CD4-positive, alpha-beta T cell treated with Interleukin-6 at 100 ng/mL for 8 hours (primary cell): Measurements from ENCODE around the gene AKT2.

ENCODE experiments used
- DNase-seq: peaks from one replicate; pipeline ENCODE4 v3.0.0-alpha.2; 2020; ENCODE audit warnings: mixed read lengths, low spot score

Gene AKT2

DNA sequence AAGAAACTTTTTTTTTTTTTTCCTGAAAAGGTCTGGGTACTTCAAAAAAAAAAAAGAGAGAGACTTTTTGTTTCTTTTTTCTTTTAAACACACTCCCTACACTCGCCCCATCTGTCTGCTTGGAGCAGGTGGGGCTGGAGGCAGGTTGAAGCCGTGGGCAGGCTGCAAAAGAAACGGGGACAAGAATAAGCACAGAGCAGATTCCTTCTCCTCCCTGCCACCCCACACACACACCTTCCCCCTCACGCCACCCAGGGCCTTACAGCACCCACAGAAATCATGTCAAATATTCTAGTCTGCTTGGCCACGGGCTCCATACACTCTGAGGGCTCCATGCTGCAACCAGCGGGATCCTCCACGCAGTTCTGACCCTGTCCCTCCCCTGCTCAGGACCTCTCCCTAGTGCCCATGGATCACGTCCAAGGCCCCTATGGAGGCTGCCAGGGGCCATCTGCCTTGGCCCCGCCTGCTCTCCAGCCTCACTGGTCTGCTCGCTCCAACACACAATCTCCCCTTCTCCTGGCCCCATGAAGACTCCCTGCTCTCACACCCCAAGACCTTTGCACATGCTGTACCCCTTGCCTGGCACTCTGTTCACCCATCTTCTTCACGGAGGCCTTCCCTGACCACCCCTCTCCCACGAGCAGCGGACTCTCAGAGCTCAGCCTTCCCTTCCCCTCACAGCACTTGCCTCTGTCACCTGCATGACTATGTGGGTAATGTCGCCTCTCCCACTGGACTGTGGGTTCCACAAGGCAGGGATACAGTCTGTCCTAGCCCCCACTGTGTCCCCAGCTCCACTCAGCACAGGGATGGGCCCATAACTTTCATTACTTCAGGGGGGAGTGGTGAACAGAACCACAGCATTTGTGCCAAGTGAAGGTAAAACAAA is 11.4 kb downstream of the AKT2 start:
- DNase-seq: no peak

DNA sequence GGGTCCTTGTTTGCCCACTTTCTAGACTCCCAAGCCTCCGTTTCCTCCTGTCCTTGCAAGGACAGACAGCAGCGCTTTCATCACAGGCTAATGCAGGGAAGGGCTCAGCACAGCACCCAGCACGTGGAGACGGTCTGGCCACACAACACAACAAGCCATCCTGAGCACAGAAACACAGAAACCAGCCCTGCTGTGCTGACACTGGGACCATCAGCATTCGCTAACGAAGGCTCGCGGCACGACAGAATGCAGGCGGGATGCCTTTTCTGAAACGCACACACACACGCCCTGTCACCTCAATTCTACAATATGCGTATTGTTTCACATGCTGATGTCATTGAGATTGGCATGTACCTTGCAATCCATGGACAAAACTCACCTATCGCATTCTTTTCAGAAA is 12.9 kb downstream of the AKT2 start:
- DNase-seq: no peak

DNA sequence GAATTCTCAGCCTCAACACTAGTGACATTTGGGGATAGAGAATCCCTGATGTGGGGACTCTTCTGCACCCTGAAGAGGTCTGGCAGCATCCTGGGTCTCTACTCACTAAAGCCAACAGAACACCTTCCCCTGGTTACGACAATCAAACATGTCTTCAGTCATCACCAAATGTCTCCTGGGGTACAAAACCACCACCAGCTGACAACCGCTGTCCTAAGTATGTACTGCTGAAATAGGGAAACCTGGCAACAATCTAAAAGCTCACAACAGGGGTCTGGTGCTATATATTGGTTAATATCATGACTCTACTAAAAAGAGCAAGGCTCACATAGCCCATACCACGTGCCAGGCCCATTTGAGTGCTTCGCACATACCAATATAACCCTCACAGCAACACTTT is 13.4 kb downstream of the AKT2 start:
- no peak for DNase-seq

DNA sequence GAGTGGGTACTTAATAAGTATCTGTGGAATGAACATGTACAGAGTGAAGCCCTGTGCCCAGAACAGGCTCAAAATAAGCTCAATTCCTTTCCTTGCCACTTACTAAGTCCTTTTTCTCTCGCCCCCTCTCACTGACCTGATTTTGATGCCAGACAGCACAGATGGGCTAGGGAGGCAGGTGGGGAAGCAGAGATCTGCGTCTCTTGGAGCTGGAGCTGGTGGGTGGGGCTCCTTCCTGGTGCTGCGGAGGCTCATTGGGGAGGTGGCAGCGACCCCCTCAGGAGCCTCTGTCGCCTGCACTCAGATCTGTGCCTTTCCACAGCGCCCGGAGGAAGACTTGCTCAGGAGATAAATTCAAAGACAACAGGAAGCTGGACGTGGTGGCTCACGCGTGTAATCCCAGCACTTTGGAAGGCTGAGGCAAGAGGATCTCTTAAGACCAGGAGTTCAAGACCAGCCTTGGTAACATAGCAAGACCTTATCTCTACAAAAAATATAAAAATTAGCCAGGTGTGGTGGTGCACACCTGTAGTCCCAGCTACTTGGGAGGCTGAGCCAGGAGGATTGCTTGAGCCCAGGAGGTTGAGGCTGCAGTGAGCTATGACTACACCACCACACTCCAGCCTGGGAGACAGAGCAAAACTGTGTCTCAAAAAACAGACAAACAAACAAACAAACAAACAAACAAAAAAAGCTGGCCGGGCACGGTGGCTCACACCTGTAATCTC is 14.6 kb downstream of the AKT2 start:
- no peak for DNase-seq

DNA sequence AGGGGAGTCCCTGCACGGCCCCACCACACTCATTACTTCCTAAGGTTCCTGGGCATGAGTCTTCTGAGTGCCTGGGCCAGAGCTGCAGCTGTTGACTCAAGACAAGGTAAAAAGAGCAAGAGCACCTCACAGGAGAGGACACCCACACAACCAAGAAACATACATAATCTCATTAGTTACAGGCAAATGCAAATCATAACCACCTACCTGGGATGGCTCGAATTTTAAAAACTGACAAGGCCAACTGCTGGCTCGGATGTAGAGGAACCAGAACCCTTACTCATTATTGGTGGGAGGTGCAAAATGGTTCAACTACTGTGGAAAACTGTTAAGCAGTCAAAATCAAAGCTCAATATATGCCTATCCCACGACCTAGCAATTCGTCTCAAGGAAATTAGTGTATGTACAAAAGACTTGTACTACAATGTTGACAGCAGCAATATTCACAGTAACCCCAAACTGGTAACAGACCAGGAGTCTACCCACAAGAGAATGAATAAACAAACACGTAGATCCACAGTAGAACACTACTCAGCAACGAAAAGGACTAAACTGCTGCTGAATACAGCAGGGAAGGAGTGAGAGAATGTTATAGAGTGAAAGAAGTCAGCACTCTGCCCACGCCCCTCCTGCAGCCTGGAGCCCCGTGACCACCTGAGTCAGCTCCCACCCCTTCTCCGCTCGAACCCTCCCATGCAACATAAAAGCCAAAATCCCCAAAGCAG is 15.8 kb downstream of the AKT2 start:
- no peak for DNase-seq

DNA sequence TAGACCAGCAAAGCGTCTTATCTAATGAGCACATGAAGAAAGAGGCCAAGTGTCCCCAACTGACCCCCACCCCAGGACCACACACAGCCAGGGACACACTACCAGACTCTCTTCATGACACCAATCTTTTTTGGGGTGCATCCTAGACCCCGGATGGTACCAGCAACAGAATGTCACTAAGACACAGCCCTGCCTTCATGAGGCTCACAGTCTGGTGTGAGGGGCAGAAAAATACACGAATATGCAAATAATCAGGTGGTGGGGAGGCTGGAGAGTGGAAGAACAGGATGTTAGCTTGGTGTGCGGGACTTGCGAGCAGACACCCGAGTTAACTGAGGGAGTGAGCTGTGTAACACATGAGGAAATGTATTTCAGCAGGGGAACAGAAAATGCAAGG is 17.5 kb downstream of the AKT2 start:
- no peak for DNase-seq

DNA sequence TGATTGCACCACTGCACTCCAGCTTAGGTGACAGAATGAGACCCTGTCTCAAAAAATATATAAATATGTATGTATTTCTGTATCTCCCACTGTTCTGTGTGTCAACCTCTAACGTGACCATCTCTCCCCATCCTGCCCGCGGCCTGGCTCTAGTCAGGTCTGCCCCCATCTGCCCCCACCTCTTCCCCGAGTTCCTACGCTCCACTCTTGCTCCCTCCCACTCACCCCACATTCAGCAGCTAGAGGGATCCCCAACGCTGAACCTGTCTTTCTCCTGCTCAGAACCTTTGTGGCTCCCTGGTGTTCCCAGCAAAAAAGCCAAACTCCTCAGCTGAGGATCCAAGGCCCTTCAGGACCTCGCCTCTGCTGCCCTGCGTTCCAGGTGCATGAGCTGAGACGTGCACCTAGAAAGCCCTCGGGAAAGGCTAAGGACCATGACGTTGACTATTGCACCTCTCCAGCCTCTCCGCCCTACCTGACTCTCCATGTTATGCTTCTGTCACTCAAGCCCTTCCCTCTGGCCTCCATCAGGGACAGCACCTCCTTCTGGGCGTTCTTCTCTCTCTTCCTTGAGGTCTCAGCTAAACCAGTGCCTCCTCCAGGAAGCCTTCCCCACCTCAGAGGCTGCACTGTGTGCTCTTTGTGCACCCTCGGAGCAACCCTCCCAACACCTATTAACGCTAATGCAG is 18.1 kb downstream of the AKT2 start:
- no peak for DNase-seq

DNA sequence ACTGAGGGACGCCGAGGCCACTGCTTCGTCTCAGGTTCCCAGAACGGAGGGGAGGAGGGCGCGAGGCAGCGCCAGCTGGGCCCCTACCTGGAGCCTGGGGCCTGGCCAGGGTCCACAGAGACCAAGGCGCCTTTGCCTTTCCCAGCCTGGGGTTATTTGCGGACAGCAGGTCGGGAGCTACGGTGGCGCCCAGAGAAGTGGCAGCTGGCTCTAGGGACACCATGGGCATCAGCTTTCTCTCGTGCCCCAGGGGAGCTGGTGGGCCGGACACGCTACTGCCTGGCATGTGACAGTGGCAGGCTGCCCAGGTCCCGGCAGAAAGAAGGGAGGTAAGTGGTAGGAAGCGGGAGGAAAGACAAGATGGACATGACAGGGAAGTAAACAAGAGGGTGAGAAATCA is 19.0 kb downstream of the AKT2 start:
- no peak for DNase-seq

DNA sequence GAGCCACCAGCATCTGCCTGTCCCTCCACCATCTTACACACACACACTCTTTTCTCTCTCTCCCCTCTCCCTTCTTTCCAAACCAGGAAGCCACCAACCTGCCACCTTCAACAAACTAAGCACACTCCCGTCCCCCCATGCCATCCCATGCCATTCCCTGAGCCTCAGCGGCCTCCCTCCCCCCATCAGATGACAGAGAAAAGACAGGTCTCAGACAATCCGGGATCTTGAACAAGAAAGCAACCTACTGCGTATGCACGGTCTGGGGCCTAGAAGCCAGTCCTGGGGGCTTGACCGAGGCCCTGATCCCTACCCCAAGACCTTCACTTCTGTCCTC is 19.4 kb downstream of the AKT2 start:
- DNase-seq: no peak

DNA sequence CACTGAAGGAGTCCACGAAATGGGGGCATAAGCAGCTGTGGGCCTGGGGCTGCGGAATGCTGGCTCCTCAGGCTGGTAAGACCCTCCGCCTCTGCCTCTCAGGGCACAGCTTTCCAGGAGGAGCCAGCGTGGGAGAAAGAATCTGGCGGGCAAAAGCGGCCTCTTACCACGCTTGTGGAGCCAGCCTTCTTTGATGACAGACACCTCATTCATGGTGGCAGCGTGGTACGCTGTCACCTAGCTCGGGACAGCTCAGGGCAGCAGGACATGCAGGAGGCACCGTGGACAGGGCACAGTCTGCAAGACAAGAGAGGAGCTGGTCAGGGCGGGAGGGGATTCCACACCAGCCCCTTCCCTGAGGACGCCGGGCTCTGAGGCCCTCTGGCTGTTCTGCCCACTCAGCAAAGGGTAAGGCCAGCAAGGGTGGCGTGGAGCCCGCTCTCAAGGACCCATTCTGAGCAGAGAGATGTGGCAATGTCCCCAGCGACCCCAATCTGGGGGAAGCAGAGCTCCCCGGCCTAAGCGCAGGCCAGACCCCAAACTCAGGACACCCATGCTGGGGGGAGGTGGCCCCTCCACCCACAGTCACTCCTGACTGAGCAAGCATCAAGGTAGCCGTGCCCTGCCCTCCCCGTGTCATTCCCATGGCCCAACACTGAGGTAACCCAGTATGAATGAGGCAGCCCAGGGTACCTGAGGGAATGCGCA is 19.9 kb downstream of the AKT2 start:
- no peak for DNase-seq

DNA sequence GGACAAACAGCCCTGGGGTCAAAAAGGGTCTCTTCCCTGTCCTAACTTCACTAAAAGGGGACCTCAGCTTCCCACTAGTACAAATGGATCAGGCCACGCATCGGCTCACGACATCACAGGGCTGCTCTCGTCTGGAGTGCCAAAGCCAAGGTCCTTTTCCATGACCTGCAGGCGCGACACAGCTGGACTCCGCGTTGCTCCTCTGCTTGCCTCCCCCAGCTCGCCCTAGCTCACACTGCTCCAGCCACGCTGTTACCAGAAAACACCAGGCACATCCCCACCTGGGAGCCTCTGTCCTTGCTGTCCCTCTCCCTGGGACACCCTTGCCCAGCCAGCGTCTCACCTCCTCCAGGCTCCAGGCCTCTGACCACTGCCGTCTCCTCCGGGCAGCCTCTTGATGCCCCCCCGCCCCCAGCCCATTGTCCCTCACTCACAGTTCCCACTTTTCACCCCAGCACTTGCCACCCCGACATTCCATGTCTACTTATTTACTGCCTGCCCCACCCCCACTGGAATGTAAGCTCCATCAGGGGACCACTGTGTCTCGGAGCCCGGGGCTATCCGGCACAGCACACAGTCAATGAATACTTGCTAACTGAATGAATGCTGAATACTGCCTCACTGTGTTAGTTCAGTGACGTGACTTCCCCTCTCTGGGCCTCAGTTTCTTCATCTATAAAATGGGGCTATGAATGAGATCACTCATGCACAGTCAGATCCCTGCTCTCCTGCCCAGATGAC is 20.7 kb downstream of the AKT2 start:
- no peak for DNase-seq

DNA sequence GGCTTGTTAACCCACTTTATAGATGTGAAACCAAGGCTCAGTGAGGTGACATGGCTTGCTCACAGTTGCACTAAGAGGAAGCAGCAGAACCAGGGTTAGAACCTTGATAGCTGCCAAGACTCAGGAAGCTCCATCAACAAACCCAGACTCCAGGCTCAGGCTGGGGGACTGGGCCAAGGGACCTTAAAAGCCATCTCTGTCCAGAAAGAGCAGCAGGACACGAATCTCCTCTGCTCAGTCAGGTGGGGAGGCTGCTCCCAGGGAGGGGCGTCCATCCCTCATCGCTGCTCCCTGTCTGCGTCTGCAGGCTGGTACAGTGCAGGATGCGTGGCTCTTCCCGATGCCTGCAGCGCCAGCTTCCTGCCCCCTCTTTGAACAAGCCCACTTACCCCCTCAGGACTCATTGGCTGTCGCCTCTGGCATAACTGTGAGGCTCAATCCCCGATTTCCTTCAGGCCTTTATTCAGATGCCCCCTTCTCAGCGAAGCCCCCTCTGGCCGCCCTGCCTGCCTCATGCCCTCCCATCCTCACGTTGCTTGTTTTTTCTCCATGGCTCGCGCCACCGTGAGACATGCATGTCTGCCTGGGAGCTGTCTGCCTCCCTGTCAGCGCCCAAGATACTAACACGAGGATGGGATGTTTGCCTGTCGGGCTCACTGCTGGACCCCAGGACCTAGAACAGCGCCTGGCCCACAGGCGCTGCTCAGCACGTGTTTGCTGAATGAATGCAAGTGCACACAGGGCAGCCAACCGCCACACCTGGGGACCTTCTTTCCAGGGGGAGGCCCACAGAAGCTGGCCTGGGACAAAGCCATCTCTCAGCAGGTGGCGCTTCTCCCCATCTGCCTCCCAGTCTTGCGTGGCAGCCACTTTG is 21.5 kb downstream of the AKT2 start:
- DNase-seq: no peak

DNA sequence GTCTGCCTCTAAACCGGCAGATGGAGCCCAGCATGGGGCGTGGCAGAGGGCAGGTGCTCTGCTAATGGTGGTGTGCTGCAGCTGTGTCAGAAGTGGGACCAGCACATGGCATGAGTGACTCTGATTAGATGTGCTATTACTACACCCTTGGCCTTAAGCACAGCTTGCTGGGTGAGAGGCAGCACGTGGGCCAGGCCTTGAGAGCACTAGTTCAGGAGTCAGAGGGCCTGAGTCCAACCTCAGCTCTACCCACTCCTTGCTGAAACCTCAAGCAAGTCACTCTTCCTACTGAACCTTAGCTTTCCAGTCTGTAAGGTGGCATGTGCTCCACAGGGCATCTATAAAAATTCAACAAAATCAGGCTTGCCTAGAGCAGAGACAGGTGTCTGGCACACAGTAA is 22.7 kb downstream of the AKT2 start:
- no peak for DNase-seq

DNA sequence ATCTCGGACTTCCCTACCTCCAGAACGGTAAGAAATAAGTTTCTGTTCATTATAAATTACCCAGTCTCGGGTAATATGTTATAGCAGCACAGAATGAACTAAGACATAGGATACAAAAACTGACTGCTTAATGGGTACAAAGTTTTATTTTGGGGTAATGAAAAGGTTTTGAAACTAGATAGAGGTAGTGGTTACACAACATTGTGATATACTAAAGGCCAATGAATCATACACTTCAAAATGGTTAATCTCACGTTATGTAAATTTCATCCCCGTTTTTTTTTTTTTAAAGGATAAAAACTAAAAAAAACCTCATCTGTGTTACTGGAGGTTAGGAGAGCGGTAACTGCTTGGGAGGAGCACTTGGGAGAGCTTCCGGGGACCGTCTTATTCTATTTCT is 23.5 kb downstream of the AKT2 start:
- no peak for DNase-seq

DNA sequence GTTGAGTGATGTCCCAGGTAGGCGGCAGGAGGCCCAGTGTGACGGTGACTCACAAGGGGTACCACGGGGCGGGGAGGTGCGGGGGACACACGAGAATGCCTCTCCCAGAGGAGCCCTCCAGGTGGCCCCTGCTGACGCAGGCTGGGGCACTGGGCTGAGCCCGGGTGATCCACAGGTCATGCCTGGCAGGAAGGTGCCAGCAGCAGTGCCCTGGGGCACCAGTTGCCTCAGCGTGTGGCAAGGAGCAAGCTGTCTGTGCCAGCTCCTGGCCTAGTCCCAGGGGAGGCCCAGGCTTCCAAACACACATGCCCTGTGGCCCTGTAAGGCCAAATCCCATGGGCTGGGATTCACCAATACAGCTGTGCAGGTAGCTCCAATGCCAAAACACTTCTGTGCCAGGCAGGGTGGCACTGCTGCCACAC is 28.0 kb downstream of the AKT2 start:
- DNase-seq: no peak

DNA sequence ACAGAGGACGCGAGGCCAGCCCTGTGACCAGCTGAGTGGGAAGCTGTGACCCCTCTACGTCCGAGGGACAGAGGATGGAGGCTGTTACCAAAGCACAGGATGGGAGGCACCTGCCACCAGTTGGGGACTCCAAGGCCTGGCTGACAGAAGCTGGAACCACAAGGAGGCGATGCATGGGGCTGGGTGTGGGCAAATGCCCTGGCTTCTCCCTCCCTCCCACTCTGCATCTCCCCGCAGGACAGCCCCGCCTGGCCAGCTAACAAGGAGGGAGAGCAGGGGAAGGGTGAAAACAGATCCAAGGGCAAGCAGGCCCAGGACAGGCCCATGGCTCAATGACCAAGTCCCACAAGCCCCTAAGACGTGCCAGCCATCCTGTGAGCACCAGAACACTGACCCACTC is 28.6 kb downstream of the AKT2 start:
- DNase-seq: no peak

DNA sequence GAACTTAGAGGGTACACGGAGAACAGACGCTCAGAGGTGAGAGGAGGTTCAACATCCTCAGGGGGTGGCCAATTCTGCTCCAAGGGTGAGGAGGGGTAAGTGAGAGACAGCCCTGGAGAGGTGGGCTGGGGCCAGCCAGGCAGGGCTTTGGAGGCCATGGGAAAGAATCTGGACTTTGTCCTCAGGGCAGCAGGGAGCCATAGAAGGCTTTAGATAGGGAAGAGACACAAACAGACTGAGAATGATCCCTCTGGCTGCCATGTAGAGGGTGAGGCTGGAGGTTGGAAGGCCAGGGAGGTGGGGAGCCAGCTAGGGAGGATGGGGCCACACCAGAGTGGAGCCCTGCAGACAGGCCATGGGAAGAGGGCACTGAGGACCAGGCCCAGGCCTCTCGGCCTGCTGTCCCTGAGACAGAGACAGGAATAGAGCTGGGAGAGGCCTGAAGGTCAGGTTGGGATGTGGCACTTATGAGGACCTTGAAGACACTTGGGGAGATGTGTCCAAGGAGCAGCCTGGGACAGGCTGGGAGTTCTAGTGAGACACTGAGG is 29.5 kb downstream of the AKT2 start:
- DNase-seq: no peak

DNA sequence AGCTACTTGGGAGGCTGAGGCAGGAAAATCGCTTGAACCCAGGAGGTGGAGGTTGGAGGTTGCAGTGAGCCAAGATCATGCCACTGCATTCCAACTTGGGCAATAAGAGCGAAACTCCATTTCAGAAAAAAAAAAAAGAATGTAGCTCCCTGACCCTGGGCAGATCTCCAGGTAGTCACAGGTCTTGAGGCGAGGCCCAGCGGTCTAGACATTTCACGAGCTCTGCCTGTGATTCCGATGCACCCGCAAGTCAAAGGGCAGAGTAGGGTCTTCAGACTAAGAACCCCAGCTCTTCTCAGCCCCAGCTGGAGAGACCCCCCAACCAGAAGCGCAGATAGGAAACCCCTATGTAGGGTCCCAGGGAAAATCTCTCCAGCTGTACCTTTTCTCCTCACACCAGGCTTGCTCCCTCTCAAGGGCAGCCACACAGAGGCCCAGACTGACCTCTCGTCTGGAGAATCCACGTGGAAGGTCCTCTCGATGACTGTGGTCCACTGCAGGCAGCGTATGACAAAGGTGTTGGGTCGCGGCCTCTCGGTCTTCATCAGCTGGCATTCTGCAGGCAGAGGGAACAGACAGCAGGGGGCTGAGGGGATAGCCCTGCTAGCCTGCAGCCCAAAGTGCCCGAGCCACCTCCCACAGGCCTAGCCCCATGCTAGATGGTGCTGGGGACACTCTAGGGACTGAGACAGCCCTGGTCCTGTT is 30.3 kb downstream of the AKT2 start:
- no peak for DNase-seq

DNA sequence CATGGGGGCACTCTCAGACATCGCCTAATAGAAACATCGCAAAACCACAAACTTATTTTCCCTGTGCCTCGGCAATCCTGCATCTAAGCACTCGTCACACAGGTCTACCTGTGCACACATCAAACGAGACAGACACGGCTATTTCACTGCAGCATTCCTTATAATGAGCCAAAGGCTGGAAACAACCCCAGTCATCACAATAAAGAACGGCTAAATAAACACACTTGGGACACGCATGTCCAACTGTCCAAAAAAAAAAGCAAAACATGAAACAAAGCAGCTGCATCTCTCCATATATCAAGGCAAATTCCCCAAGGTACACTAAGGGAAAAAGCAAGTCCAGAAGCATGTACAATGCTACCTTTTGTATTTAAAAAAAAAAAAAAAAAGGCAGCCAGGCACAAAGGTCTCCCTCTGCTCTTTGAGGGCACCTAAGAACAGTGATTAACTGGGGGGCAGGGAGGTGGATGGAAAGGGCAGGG is 31.5 kb downstream of the AKT2 start:
- no peak for DNase-seq
